ENCODE data around the gene SMG9. TPM values are rescaled to one million over a fixed set of nuclear protein-coding genes. Genes with fewer than 3 reads are reported as not detected.

SMG9 gene
- total and polyA plus RNA-seq, 2 donors from 2014 or later = 25.1 to 34.6 TPM

- no peak for FAIRE-seq
- no peak for DNase-seq
Measured at GRCh38 chr19:43695985-43696704, 58.6 kb downstream of the SMG9 start.

GRCh38 chr19:43694553-43694952, 60.2 kb downstream of the SMG9 start:
- no peak overlapping the region for H3K4me3 ChIP-seq (ENCODE audit: low read length in 3 of 3)
- H3K27me3 ChIP-seq (ENCODE audit: control insufficient read depth, insufficient read depth, low read length) = no peaks in the 10 kb centered on the region
- H3K27ac ChIP-seq (ENCODE audit: low read depth in 2 of 2, low read length in 2 of 2) = no peak overlapping the region
- no peaks in the 10 kb centered on the region for H3K36me3 ChIP-seq (ENCODE audit: control insufficient read depth in 2 of 3, insufficient read depth in 3 of 3, low read length in 3 of 3)
- no peak overlapping the region for H3K9ac ChIP-seq (ENCODE audit: low read length in 3 of 3)
- intact Hi-C loops (cut with DNase I) = no loop called here
- FAIRE-seq (no peak), DNase-seq (no peak)
- peaks cover 0 to 21% (median 3%) of the 10 kb centered on the region in 3 donors for H3K9me3 ChIP-seq (ENCODE audit: control insufficient read depth in 2 of 3, insufficient read depth in 1 of 3, low read length in 3 of 3)
- TF ChIP-seq, protein P1, sequence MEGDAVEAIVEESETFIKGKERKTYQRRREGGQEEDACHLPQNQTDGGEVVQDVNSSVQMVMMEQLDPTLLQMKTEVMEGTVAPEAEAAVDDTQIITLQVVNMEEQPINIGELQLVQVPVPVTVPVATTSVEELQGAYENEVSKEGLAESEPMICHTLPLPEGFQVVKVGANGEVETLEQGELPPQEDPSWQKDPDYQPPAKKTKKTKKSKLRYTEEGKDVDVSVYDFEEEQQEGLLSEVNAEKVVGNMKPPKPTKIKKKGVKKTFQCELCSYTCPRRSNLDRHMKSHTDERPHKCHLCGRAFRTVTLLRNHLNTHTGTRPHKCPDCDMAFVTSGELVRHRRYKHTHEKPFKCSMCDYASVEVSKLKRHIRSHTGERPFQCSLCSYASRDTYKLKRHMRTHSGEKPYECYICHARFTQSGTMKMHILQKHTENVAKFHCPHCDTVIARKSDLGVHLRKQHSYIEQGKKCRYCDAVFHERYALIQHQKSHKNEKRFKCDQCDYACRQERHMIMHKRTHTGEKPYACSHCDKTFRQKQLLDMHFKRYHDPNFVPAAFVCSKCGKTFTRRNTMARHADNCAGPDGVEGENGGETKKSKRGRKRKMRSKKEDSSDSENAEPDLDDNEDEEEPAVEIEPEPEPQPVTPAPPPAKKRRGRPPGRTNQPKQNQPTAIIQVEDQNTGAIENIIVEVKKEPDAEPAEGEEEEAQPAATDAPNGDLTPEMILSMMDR (IDR thresholded peaks at IDR 0.05; ENCODE audit: borderline replicate concordance, extremely low read depth, insufficient read depth) = no peak
- peaks cover 0 to 3% (median 0%) of the 10 kb centered on the region in 3 donors for H3K4me1 ChIP-seq (ENCODE audit: control insufficient read depth in 2 of 3, insufficient read depth in 2 of 3, low read depth in 1 of 3, low read length in 3 of 3)

More at GRCh38 chr19:43695985-43696704, 58.6 kb downstream of the SMG9 start:
- intact Hi-C loops (cut with DNase I) = no loop called here
- peaks cover 0 to 3% (median 0%) of the 10 kb centered on the region in 3 donors for H3K4me1 ChIP-seq (ENCODE audit: control insufficient read depth in 2 of 3, insufficient read depth in 2 of 3, low read depth in 1 of 3, low read length in 3 of 3)
- H3K27ac ChIP-seq (ENCODE audit: low read depth in 2 of 2, low read length in 2 of 2) = no peak overlapping the region
- H3K27me3 ChIP-seq (ENCODE audit: control insufficient read depth, insufficient read depth, low read length) = no peaks in the 10 kb centered on the region
- TF ChIP-seq, protein P1 (IDR thresholded peaks at IDR 0.05; ENCODE audit: borderline replicate concordance, extremely low read depth, insufficient read depth) = no peak
- H3K9ac ChIP-seq (ENCODE audit: low read length in 3 of 3) = no peak overlapping the region
- no peaks in the 10 kb centered on the region for H3K36me3 ChIP-seq (ENCODE audit: control insufficient read depth in 2 of 3, insufficient read depth in 3 of 3, low read length in 3 of 3)
- H3K9me3 ChIP-seq (ENCODE audit: control insufficient read depth in 2 of 3, insufficient read depth in 1 of 3, low read length in 3 of 3) = peaks cover 0 to 12% (median 3%) of the 10 kb centered on the region in 3 donors
- no peak overlapping the region for H3K4me3 ChIP-seq (ENCODE audit: low read length in 3 of 3)

GRCh38 chr19:43692877-43693276, 61.9 kb downstream of the SMG9 start:
- Histone ChIP-seq H3K9ac (ENCODE audit: low read length in 3 of 3) (no peak overlapping the region), H3K4me1 (ENCODE audit: control insufficient read depth in 2 of 3, insufficient read depth in 2 of 3, low read depth in 1 of 3, low read length in 3 of 3) (no peaks in the 10 kb centered on the region), H3K9me3 (ENCODE audit: control insufficient read depth in 2 of 3, insufficient read depth in 1 of 3, low read length in 3 of 3) (peaks cover 0 to 21% (median 3%) of the 10 kb centered on the region in 3 donors), H3K27me3 (ENCODE audit: control insufficient read depth, insufficient read depth, low read length) (no peaks in the 10 kb centered on the region), H3K27ac (ENCODE audit: low read depth in 2 of 2, low read length in 2 of 2) (no peak overlapping the region), H3K36me3 (ENCODE audit: control insufficient read depth in 2 of 3, insufficient read depth in 3 of 3, low read length in 3 of 3) (no peaks in the 10 kb centered on the region), H3K4me3 (ENCODE audit: low read length in 3 of 3) (no peak overlapping the region)
- no peak for FAIRE-seq
- DNase-seq = no peak
- TF ChIP-seq, protein P1 (IDR thresholded peaks at IDR 0.05; ENCODE audit: borderline replicate concordance, extremely low read depth, insufficient read depth) = no peak
- intact Hi-C loops (cut with DNase I) = no loop called here
